Heart left ventricle (tissue), 16 donors: ENCODE results near the gene MAP4K1. TPM values are rescaled to one million over a fixed set of nuclear protein-coding genes. Genes with fewer than 3 reads are reported as not detected.

Source experiments
- ATAC-seq, 4 donors: fragments of 200-7000 bp; cut with Tn5 transposase; one replicate each; pipeline ENCODE4 v1.9.1; 2020 to 2022; ENCODE audit warnings: moderate library complexity in 4 of 4, mild to moderate bottlenecking in 3 of 4, moderate number of reproducible peaks in 1 of 4
- DNase-seq, 5 donors: peaks; one replicate each; pipeline ENCODE4 v3.0.0-alpha.2; 2020
- H3K27ac ChIP-seq, 12 donors: fragments of 200-600 bp; sonication (generic) in 4 of 12; one replicate each; pipeline versions ENCODE4 v1.5.0 to v1.8.0; 2016 to 2022; ENCODE audit warnings: mild to moderate bottlenecking in 2 of 12
- H3K27me3 ChIP-seq, 9 donors: fragments of 200-600 bp; sonication (generic) in 2 of 9; one replicate each; pipeline versions ENCODE4 v1.5.1 to v1.8.0; 2016 to 2022; ENCODE audit warnings: mild to moderate bottlenecking in 3 of 9
- H3K36me3 ChIP-seq, 9 donors: fragments of 200-600 bp; sonication (generic) in 2 of 9; one replicate each; pipeline versions ENCODE4 v1.5.0 to v1.8.0; 2018 to 2022; ENCODE audit warnings: mild to moderate bottlenecking in 2 of 9
- H3K4me1 ChIP-seq, 12 donors: fragments of 200-600 bp; sonication (generic) in 4 of 12; one replicate each; pipeline versions ENCODE4 v1.5.0 to v1.8.0; 2016 to 2022; ENCODE audit warnings: mild to moderate bottlenecking in 3 of 12
- H3K4me3 ChIP-seq, 12 donors: fragments of 200-600 bp; sonication (generic) in 4 of 12; one replicate each; pipeline versions ENCODE4 v1.5.0 to v1.8.0; 2017 to 2022; ENCODE audit warnings: mild to moderate bottlenecking in 9 of 12, moderate library complexity in 4 of 12
- H3K9me3 ChIP-seq, 12 donors: fragments of 200-600 bp; sonication (generic) in 4 of 12; one replicate each; pipeline versions ENCODE4 v1.5.0 to v1.8.0; 2016 to 2022; ENCODE audit warnings: mild to moderate bottlenecking in 1 of 12
- CTCF ChIP-seq, 12 donors: fragments of 200-600 bp; sonication (generic) in 4 of 12; IDR thresholded peaks; one replicate each; pipeline versions ENCODE4 v1.5.0 to v1.8.0; 2018 to 2022; ENCODE audit warnings: antibody characterized with exemption in 12 of 12, mild to moderate bottlenecking in 5 of 12
- POLR2A ChIP-seq, 2 donors: fragments of 450-650 bp; IDR thresholded peaks; one replicate each; pipeline ENCODE4 v1.6.1; 2017; ENCODE audit warnings: antibody characterized with exemption in 2 of 2, mild to moderate bottlenecking in 2 of 2, moderate library complexity in 2 of 2
- WGBS, 4 donors: extraction: QIAGEN DNeasy Blood & Tissue Kit in 2 of 4; methylation state at CpG; one replicate each; pipeline versions ENCODE4 v1.1.5 to v1.1.7; 2013 to 2018; 5-methylcytosine and 5-hydroxymethylcytosine counted together
- intact Hi-C, 10 donors: fragments of 100-400 bp; cut with DNase I; formaldehyde crosslinking; loops; one replicate each; pipeline versions ENCODE4 v1.11.1 to v1.14.2; 2022
- long read RNA-seq, 3 donors: library from polyadenylated mRNA; unstranded; transcript quantifications; one replicate each; pipeline ENCODE4 v2.0.0, GENCODE V29; 2020 to 2021
- polyA plus RNA-seq, 2 donors: library from polyadenylated mRNA; stranded (reverse); fragments of 200-250 nt; gene quantifications; one replicate each; pipeline ENCODE4 v1.2.3, GENCODE V29; 2013
- total RNA-seq, 9 donors: library from RNA; depleted of rRNA in 2 of 9; stranded (reverse); fragments of >200 nt in 2 of 9; fragmentation: NEBNext Ultra II Directional in 3 of 9; extraction: Animal tissue kit (Norgen Biotek cat#: 25700) in 3 of 9; gene quantifications; one replicate each; pipeline versions ENCODE4 v1.1.0 to v1.2.4, GENCODE V29; 2016 to 2023
- donor health status: ischemic (EF 13 %, LVEDD 7.1; RV severe dilation, severe dysfunction).
- donor health status: healthy with polysubstance abuse.
- donor health status: DM: no; HTN: yes; CAD: no.
- donor health status: DM: no; HTN: no; CAD: no.
- donor health status: ischemic (EF 25% LVEDD 6.9; RV normal size, moderate dysfunction).
- donor health status: ischemic (EF 25% LVEDD 5.7; RV mildly dilated, moderate dysfunction).
- donor health status: healthy.
- donor health status: DM: yes; HTN: yes; CAD: no.
- donor health status: ischemic (EF 35%, LVEDD 5.7; RV mildly dilated, moderate dysfunction).
- donor health status: nonischemic (EF 11% LVEDD 7.7; RV severe dilation, severe dysfunction).
- donor health status: DM: yes; HTN: yes; CAD: no.
- donor health status: PGD.
- donor health status: ischemic (EF 29% LVEDD 5.4; RV normal size, mild dysfunction).
- donor health status: nonischemic (EF 23%, LVEDD 6.1; RV moderate dilation, normal function).

MAP4K1 gene
- 1 to 10 TPM; 1.2 to 9.9 (median 2.7) TPM for total RNA-seq
- 1 to 10 TPM in 1 of 2 donors, under 1 TPM in 1; 0.69 to 2.7 TPM for polyA plus RNA-seq
- long read RNA-seq, donor 1, result 0 reads
- long read RNA-seq, donor 2, partial matches to known transcripts, result 0 of 1 reads
- long read RNA-seq, donor 2, other reads (novel, unspliced or antisense), result 0 of 1 reads
- long read RNA-seq, donor 3, partial matches to known transcripts, result 1 of 2 reads
- long read RNA-seq, donor 3, other reads (novel, unspliced or antisense), result 0 of 2 reads

- TF ChIP-seq POLR2A (IDR thresholded peaks at IDR 0.05), result no peak
- TF ChIP-seq CTCF (IDR thresholded peaks at IDR 0.05), result no peak
- H3K27me3 ChIP-seq, result no peaks in the 10 kb centered on the region
- H3K4me1 ChIP-seq, result peaks cover 2 to 28% (median 20%) of the 10 kb centered on the region in 12 donors
- H3K4me3 ChIP-seq, result peak within 1 kb of the TSS; percentile 12 to 98 (median 84)
- 34 to 44% (median 39%) methylated on average over 11 to 28 of the region's 28 CpGs for WGBS, 4 donors
- DNase-seq (peak; percentile 38 to 84 (median 57)), ATAC-seq (peak in 2 of 4 donors; percentile 1 to 9)
- H3K36me3 ChIP-seq, result peaks cover 3 to 31% (median 28%) of the 10 kb centered on the region in 9 donors
- no peaks in the 10 kb centered on the region for H3K9me3 ChIP-seq
- intact Hi-C loops, result loop anchor here in 6 of 10 donors (5.0 to 10.0 kb wide), 6 partner anchors 73 to 507 kb away; partner anchors contain the start of genes FAM98C (in 3 of the 6), MRPS12 (in 3 of the 6), SARS2 (in 3 of the 6) and PAK4 (in 1 of the 6)
- peak within 1 kb of the TSS in 11 of 12 donors; percentile 26 to 96 (median 89) for H3K27ac ChIP-seq
Measured at GRCh38 chr19:38617764-38618589, at the start of gene MAP4K1. Gene MAP4K1 (minus strand): TSS chr19:38617953. CDS start chr19:38617895, 58 bp downstream.

GRCh38 chr19:38666663-38667511 lies 49.1 kb upstream of the MAP4K1 start:
- Histone ChIP-seq H3K27ac (peak overlapping the region; percentile 88 to 99 (median 96)), H3K4me3 (peak overlapping the region in 1 of 12 donors; percentile 19), H3K9me3 (no peaks in the 10 kb centered on the region), H3K4me1 (peaks cover 57 to 100% (median 100%) of the 10 kb centered on the region in 12 donors), H3K27me3 (no peaks in the 10 kb centered on the region), H3K36me3 (peaks cover 0 to 10% (median 0%) of the 10 kb centered on the region in 9 donors)
- TF ChIP-seq CTCF (IDR thresholded peaks at IDR 0.05) (no peak), POLR2A (IDR thresholded peaks at IDR 0.05) (no peak)
- 18 to 25% (median 19%) methylated on average over 10 of the region's 10 CpGs for WGBS, 4 donors
- intact Hi-C loops, result loop anchor here in 2 of 10 donors (1.0 to 5.0 kb wide), 2 partner anchors 30 to 40 kb away; no protein-coding TSS in a partner anchor
- DNase-seq (peak in 4 of 5 donors; percentile 59 to 75 (median 70)), ATAC-seq (peak in 3 of 4 donors; percentile 29 to 52 (median 48))

- ATAC-seq, result peak; percentile 22 to 61 (median 52)
Measured at GRCh38 chr19:38665950-38666662, 48.4 kb upstream of the MAP4K1 start.

More at GRCh38 chr19:38665950-38666662, 48.4 kb upstream of the MAP4K1 start:
- Histone ChIP-seq H3K36me3 (peaks cover 0 to 12% (median 0%) of the 10 kb centered on the region in 9 donors), H3K4me3 (peak overlapping the region in 2 of 12 donors; percentile 6 to 8), H3K27ac (peak overlapping the region; percentile 88 to 99 (median 96)), H3K4me1 (peaks cover 55 to 100% (median 99%) of the 10 kb centered on the region in 12 donors), H3K27me3 (no peaks in the 10 kb centered on the region), H3K9me3 (no peaks in the 10 kb centered on the region)
- intact Hi-C loops, result loop anchor here in 2 of 10 donors (1.0 to 5.0 kb wide), 3 partner anchors 29 to 53 kb away; no protein-coding TSS in a partner anchor
- no peak for TF ChIP-seq CTCF (IDR thresholded peaks at IDR 0.05)
- TF ChIP-seq POLR2A (IDR thresholded peaks at IDR 0.05), result peak in 1 of 2 donors; percentile 29
- peak; percentile 72 to 86 (median 85) for DNase-seq
- 3 to 27% (median 20%) methylated on average over 18 to 19 of the region's 19 CpGs for WGBS, 4 donors
